ENCODE data around the gene SYCN.

DNA sequence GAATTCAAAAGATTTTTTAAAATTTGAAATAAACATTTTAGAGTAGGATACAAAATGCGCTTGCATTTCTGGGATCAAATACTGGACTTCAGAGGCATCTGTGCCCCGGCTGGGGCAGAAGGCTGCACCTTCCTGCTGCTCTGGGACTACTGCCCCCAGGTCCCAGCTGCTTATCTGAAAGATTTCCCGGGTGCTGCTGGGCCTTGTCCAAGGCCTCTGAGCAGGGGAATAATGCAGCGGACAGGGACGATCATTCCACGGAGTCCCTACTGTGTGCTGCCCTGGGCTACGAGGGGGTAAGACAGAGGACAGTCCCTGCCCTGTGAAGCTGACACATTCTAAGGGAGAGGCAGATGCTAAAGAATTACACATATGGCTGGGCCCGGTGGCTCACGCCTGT lies 40.4 kb downstream of the SYCN start:
- TF ChIP-seq YY1 (IDR thresholded peaks at IDR 0.05; ENCODE audit: insufficient read depth, insufficient read length) (no peak), ZNF274 (IDR thresholded peaks at IDR 0.05; ENCODE audit: low read depth, low read length) (no peak), SUZ12 (IDR thresholded peaks at IDR 0.05; ENCODE audit: extremely low read depth, insufficient read depth, insufficient read length) (no peak)
